Kasumi-1 (cell line): Measurements from ENCODE around the gene POMT1.
"Not testable (repeated sequence)": the region's sequence is repeated elsewhere in the genome, so short reads cannot be mapped to it uniquely, and the experiment has no call there.

ENCODE experiments used
- DNase-seq, 2 experiments: peaks; one replicate each; lab custom pipeline; 2025; lab: John Stamatoyannopoulos, UW

Gene POMT1, protein sequence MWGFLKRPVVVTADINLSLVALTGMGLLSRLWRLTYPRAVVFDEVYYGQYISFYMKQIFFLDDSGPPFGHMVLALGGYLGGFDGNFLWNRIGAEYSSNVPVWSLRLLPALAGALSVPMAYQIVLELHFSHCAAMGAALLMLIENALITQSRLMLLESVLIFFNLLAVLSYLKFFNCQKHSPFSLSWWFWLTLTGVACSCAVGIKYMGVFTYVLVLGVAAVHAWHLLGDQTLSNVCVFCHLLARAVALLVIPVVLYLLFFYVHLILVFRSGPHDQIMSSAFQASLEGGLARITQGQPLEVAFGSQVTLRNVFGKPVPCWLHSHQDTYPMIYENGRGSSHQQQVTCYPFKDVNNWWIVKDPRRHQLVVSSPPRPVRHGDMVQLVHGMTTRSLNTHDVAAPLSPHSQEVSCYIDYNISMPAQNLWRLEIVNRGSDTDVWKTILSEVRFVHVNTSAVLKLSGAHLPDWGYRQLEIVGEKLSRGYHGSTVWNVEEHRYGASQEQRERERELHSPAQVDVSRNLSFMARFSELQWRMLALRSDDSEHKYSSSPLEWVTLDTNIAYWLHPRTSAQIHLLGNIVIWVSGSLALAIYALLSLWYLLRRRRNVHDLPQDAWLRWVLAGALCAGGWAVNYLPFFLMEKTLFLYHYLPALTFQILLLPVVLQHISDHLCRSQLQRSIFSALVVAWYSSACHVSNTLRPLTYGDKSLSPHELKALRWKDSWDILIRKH

DNA sequence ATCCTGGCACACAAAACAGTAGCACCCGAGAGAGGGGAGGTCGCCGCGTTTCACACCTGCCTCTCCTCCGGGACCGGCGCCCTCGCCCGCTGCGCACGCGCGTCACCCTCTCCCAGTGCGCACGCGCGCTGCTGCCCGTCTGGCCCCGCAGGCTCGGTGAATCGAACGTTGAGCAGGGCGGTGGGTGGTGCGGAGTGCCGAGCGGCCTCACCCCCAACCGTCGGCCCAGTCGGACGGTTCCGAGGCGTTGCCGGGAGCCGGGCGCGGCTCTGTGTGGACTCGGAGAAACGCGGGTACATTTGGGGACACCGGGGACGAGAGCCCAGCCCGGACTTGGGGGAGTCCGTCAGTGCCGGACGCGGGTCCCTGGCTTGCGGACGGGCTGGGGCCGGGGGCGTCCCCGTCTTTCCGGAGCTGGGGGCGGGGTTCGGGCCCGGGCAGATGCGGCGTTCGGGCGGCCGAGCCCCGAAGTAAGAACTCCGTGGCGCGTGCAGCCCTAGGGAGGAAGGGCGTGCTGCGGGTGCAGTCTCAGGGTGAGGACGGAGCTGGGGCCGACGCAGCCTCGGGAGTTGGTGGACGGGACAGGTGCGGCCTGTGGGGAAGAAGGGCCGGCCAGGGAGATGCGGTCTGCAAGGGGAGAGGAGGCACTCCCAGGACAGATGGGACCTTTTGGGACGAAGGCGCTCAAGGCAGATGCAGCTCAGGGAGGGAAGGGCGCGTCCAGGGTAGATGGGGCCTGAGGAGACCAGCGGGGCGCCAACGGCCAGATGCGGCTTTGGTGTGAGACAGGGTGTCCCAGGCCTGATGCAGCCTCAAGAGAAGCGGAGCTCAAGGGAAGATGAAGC, at the start of gene POMT1:
Gene POMT1, plus strand, starts transcription at position 138 of the 845 bp plus-strand sequence. CDS start 1,301 bp downstream, outside the sequence.
- peak; percentile 60 to 77 for DNase-seq

DNA sequence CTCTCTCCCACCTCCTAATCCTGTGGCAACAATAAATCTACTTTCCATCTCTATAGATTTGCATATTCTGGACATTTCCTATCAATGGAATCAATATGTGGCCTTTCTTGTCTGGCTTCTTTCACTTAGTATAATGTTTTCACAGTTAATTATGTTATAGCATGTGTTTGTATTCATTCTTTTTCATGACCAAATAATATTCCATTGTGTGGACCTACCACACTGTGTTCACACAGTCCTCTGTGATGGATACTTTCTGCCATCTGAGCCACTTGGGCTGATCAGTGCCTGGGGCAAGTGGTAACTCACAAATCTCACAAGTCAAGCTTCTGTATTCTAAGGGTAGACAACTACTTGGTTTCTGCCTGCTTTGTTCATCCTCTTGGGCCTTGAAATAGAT, 48.7 kb upstream of the POMT1 start:
- DNase-seq: no peak

DNA sequence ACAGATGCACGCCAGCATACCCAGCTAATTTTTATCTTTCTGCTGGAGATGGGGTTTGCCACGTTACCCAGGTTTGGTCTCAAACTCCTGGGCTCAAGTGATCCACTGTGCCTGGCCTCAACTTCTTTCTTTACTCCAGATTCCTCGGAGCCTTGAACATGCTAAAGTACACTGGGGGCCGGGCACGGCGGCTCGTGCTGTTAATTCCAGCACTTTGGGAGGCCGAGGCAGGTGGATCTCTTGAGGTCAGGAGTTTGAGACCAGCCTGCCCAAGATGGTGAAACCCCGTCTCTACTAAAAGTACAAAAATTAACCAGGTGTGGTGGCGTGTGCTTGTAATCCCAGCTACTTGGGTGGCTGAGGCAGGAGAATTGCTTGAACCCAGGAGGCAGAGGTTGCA, 47.1 kb upstream of the POMT1 start:
- not testable (repeated sequence) for DNase-seq

DNA sequence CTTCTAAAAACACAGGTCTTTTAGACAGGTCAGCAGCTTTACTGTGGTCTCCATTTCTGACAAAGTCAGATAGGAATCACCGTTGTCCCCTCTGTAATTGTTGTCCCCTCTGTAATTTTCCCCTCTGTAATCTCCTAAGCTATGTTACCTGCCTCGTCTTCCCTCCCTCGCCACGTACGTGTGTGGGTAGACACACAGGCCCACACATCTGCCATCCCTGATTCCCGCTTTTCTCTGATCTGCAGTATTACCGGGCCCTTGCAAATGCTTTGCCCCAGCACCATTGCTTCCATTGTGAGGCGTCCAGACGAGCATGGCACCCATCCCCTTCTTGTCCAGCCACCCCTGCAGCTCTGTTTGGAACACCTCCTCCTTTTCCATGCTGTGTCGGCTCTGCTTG, 45.0 kb upstream of the POMT1 start:
- DNase-seq: no peak

DNA sequence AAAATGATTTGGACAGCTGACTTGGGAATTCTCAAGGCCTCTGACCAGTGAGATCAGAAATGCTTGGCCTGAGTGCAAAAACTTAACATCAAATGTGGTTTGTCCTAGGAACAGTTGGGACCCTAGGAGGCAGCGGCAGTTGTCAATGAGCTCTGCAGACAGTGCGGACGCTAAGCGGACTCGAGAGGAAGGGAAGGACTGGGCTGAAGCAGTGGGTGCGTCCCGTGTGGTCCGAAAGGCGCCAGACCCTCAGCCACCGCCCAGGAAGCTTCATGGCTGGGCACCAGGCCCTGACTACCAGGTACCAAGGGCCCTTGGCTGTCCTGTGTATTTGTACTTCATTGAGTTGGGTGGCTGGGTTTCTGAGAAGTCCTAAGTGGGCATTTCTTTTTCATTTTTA, 43.7 kb upstream of the POMT1 start:
- no peak for DNase-seq

DNA sequence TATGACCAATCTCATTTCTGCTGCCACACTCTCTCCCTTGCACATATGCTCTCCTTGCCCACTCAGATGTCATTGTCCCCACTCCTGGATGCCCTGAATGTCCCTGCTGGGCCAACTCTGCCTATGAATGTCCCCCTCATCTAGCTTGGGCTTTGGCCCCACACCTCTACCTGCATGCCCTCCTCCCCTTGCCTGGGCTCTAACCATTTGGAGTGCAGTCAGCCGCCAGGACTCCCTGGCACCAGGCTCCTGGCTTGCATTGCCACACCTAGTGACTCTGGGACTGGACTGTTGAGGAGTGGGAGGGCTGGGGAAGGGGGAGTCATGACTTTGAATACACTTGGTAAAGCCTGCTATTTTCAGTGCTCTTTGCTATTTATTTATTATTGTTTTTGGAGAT, 41.6 kb upstream of the POMT1 start:
- no peak for DNase-seq

DNA sequence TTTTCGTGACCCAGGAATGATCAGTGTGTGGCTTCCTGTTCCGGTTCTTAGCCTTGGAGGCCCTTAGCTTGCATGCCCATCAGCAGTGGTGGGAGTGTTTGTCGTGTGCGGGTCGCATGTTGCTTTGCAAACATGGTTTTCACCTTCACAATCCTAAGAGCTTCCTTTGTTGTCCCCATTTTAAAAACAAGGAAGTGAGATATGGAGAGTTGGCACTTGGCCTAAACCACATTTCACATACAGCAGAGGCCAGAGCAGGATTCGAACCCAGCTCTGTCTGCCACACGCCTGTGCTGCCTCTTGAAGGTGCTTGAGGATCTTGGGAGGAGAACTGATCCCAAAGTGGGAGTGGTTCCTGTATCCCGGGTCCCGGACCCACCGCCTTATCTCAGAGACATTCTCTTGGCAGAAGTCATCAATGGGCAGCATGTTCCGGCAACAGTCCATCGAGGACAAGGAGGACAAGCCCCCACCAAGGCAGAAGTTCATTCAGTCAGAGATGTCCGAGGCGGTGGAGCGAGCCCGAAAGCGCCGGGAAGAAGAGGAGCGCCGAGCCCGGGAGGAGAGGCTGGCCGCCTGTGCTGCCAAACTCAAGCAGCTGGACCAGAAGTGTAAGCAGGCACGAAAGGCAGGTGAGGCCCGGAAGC, 38.2 kb upstream of the POMT1 start:
- peak; percentile 17 to 22 for DNase-seq

DNA sequence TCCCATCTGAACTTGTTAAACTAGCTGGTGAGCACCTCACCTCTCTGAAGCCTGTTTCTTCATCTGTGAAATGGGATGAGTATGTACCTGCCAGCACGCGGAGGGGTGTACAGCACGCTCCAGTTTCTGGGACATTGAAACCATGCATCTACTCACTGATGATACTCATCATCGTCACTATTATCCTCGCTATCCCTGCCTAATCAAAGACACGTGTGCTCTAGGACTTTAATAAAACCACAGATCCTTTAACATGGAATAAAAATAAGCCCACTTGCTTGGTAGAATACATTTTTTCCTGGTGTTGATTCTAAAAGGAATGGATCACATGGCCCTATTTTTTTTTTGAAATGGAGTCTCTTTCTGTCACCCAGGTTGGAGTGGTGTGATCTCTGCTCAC, 37.3 kb upstream of the POMT1 start:
- no peak for DNase-seq

DNA sequence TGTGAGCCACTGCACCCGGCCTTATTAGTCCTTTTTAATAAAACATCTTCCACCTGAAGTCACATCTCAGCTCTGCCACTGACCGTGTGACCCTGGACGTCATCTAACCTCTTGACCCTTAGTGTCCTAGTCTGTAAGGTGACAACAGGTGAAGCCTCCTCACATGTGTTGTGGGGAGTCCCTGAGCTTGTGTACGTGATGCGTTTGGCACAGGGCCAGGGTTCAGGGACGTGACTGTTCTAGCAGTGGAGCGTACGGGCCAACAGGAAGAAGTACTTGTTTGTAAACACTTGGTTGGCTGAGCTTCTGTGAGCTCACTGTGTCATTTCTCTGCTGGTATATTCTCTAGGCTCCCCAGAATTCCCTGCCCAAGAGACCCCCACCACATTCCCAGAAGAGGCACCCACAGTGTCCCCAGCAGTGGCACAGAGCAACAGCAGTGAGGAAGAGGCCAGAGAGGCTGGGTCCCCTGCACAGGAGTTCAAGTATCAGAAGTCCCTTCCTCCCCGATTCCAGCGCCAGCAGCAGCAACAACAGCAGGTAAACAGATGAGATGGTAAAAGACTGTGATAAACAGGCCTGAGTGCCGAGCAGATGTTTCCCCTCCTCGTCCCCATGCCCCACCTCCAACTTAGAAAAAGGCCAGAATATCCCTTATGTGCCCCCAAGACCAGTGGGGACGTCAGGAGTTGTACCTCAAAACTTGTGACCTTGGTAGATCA, 35.3 kb upstream of the POMT1 start:
- DNase-seq: no peak

DNA sequence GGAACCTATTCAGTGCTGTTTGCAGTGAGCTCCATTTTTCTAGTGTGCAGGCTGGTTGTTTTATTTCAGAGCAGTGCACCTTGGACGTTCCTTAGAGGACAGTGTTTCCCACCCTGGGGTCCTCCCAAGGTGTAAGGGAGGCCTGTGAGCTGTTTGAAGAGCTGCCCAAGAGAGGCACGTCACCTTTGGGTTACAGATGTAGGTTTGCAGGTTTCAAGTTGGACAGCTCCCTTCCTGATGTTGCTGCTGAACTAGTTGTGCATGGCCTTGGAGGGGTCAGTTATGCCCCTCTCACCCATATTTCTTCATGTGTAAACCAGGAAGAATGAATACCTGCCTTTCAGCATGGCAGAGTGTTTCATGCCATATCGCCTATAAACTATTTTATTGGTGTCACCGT, 34.7 kb upstream of the POMT1 start:
- DNase-seq: no peak

DNA sequence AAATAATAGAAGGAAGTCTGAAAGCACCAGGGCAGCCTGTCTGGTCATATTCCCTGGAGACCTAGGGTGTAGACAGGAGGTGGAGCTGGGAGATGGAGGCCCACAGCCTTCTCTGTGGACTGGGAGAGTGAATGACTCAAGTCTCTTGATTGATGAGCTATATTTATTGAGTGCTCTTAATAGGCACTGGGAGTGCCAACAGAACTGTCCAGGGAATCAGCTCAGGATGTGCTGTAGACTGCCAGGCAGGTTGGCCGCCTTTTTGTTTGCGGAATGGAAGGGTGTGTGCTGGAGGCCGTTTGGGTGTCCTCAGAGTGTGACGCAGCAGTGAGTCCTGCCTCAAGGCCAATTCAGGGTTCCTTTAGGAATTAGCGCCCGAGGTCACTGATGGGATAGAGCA, 33.4 kb upstream of the POMT1 start:
- DNase-seq: no peak

DNA sequence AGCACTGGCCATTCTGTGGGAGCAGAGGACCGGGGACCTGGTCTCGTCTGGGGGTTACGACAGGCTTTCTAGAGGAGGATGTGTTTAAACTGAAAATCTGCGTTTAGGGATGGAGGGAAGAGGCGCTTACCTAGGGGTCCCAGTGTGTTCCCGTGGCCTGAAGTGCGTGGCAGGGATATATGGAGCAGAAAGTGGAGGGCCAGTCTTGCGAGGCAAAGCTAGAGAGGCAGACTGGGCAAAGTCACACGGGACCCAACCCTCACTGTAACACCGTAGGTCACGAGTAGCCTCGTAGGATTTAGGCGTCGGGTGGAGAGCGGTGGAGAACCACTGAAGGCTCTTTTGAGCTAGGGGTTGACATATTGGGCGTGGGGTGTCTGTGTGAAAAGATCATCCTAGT, 32.8 kb upstream of the POMT1 start:
- no peak for DNase-seq

DNA sequence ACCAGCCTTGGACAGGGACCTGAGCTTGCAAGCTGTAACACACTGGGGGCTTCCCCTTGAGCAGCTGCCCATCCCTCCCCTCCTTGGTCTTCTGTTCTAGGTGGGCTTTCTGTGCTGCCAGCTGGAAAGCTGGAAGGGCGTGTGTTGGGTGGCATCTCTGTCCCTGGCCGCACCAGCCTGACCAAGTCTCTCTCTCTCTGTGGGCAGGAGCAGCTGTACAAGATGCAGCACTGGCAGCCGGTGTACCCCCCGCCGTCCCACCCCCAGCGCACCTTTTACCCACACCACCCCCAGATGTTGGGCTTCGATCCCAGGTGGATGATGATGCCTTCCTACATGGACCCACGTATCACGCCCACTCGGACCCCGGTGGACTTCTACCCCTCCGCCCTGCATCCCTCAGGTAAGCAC, 32.1 kb upstream of the POMT1 start:
- DNase-seq: no peak

DNA sequence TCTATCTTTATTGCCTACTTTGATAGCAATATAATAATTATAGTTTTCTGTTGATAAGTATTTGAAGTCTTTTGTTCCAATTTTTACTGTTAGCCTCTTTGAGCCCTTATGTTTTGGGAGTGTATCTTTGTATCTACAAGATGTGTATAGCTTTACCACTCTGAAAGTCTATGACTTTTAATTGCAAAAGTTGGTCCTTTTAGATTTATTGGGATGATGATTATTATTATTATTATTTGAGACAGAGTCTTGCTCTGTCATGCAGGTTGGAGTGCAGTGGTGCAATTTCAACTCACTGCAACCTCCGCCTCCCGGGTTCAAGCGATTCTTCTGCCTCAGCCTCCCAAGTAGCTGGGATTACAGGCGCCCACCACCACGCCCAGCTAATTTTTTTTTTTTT, 30.6 kb upstream of the POMT1 start:
- DNase-seq: not testable (repeated sequence)

DNA sequence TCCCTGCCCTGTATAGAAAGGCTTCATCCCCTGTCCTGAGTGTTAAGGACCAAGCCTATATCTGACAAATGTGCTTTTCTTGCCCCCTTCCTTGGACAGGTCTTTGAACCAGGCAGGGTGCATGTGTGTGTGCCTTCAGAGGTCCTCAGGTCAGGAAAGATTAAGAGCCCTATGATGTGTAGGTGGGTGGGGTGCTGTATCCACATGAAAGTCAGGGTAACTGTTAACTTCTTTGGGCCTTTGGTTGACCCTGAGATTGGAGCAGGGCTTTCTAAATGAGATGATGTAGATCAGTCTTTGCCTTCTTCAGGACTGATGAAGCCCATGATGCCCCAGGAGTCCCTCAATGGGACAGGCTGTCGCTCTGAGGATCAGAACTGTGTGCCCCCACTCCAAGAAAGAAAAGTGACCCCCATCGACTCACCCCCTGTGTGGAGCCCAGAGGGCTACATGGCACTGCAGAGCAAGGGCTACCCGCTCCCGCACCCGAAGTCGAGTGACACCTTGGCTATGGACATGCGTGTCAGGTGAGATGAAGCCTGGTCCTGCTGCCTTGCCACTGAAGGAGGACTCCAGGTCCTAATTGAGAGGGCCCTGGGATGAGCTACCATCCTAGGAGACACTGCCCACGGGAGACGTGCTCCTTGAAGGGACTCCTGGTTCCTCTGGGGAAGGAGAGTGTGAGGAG, 29.4 kb upstream of the POMT1 start:
- no peak for DNase-seq

DNA sequence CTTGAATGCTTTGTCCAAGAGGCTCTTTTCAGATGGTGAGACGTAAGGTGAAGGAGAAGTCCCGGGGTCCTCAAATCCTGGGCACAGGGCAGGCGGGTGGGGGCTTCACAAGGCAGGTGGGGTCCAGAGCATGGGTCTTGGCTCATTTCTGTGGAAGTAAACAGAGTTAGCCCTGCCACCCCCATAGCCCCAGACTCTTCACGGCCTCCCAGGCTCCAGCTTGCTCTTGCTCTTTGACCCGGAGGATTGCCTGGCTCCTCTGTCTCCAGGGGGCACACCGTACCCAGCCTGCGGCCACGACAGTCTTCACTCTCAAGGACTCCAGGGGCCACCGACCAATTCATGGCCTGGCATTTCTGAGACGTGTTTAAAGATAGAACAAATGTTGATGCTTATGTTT, 28.8 kb upstream of the POMT1 start:
- DNase-seq: no peak

DNA sequence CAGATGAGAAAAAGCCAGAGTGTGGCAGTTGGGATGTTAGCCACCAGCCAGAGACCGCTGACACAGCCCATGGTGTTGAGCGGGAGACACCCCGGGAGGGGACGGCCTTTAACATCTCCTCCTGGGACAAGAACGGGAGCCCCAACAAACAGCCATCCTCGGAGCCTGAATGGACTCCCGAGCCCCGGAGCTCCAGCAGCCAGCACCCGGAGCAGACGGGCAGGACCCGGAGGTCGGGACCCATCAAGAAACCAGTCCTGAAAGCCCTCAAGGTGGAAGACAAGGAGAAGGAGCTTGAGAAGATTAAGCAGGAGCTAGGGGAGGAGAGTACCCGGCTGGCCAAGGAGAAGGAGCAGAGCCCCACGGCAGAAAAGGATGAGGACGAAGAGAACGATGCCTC, 28.0 kb upstream of the POMT1 start:
- no peak for DNase-seq

DNA sequence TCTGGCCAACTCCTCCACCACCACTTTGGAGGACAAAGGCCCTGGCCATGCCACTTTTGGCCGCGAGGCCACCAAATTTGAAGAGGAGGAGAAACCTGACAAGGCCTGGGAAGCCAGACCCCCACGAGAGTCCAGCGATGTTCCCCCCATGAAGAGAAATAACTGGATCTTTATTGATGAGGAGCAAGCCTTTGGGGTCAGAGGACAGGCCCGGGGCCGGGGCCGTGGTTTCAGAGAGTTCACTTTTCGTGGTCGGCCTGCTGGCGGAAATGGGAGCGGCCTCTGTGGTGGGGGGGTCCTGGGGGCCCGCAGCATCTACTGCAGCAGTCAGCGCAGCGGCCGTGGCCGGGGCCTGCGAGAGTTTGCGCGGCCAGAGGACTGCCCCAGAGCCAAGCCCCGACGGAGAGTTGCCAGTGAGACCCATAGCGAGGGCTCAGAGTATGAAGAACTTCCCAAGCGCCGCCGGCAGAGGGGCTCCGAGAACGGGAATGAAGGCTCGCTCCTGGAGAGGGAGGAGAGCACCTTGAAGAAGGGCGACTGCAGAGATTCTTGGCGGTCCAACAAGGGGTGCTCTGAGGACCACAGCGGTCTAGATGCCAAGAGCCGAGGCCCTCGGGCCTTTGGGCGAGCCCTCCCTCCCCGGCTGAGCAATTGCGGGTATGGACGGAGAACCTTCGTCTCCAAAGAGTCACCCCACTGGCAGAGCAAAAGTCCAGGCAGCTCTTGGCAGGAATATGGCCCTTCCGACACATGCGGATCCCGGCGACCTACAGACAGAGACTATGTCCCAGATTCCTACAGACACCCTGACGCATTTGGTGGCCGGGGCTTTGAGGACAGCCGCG, 27.4 kb upstream of the POMT1 start:
- no peak for DNase-seq

DNA sequence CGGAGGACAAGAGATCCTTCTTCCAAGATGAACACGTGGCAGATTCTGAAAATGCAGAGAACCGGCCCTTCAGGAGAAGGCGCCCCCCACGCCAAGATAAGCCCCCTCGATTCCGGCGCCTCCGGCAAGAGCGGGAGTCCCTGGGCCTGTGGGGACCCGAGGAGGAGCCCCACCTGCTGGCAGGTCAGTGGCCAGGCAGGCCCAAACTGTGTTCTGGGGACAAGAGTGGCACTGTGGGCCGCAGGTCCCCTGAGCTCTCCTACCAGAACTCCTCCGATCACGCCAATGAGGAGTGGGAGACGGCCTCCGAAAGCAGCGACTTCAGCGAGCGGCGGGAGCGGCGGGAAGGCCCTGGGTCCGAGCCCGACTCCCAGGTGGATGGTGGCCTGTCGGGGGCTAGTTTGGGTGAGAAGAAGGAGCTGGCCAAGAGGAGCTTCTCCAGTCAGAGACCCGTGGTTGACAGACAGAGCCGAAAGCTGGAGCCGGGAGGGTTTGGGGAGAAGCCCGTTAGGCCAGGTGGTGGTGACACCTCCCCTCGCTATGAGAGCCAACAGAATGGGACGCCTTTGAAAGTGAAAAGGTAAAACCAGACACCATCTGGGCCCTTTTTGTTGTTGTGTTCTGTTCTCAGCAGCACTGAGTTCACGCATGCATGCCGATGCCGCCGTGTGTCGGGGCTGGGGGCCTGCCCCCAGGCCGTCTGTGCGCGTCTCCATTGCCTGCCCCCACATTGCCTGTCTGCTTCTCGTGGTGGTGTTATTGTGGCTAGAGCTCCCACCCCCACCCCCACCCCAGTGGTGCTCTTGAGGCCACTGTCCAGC, 26.6 kb upstream of the POMT1 start:
- peak in 1 of 2 experiments; percentile 2 for DNase-seq
